T-helper 2 cell (primary cell): ENCODE measurements around the gene ADRM1.

Experiments used
- DNase-seq, 5 experiments: peaks; one replicate each; pipeline versions ENCODE4 v3.0.0 to v3.0.0-alpha.2; 2012 to 2022

Gene ADRM1

GRCh38 chr20:62342910-62343309 is 40.1 kb downstream of the ADRM1 start:
- DNase-seq = no peak

DNA sequence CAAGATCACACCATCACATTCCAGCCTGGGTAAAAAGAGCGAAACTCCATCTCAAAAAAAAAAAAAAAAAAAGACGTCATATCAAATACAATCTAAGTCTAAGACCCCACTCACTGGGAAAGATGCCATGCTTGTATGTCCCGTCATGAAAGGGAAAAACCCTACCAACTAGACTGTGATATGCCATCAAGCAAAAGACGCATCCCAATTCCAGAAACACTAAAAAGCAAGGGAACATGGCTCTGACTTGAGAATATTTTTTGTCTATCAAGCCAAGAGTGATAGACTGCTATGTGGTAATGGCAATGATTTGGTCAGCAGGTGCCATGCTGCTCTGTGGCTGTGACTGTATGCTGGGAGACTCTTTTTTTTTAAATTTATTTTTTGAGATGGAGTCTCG is 41.3 kb downstream of the ADRM1 start:
- no peak for DNase-seq

- no peak for DNase-seq
Observed at GRCh38 chr20:62344782-62345181, 42.0 kb downstream of the ADRM1 start.

- DNase-seq = no peak
Observed at GRCh38 chr20:62345681-62346370, 43.0 kb downstream of the ADRM1 start.

- DNase-seq = no peak
Observed at GRCh38 chr20:62346398-62347150, 43.8 kb downstream of the ADRM1 start.

- no peak for DNase-seq
Observed at GRCh38 chr20:62347151-62347404, 44.3 kb downstream of the ADRM1 start.

GRCh38 chr20:62347445-62347844 is 44.6 kb downstream of the ADRM1 start:
- DNase-seq = no peak

- no peak for DNase-seq
Observed at GRCh38 chr20:62348604-62349003, 45.8 kb downstream of the ADRM1 start.

GRCh38 chr20:62349556-62350097 is 46.8 kb downstream of the ADRM1 start:
- DNase-seq = no peak

DNA sequence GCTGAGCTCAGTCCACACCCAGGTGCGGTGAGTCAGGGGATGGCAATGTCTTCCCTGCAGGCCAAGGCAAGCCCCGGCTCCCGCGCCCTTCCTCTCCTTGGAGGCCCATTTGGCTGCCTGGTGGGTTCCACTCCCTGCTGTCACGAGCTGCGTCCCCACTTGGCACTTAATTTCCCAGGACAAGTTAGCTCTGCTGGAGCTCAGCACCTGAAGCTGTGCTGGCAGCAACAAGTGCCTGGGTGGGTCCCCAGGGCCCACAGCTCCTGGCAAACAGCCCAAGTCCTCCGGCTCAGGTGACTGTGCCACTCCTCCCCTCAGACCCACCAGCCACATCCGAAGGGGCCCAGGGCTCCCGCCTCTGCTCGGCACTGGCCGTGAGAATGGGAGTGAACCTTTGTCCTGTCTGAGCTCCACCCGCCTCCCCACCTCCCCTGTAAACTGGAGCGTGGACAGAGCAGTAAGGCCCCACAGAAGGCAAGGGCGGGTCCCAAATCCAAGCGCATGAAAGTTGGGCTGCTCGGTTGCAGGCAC is 47.4 kb downstream of the ADRM1 start:
- no peak for DNase-seq

- DNase-seq = no peak
Observed at GRCh38 chr20:62350629-62351422, 48.0 kb downstream of the ADRM1 start.

DNA sequence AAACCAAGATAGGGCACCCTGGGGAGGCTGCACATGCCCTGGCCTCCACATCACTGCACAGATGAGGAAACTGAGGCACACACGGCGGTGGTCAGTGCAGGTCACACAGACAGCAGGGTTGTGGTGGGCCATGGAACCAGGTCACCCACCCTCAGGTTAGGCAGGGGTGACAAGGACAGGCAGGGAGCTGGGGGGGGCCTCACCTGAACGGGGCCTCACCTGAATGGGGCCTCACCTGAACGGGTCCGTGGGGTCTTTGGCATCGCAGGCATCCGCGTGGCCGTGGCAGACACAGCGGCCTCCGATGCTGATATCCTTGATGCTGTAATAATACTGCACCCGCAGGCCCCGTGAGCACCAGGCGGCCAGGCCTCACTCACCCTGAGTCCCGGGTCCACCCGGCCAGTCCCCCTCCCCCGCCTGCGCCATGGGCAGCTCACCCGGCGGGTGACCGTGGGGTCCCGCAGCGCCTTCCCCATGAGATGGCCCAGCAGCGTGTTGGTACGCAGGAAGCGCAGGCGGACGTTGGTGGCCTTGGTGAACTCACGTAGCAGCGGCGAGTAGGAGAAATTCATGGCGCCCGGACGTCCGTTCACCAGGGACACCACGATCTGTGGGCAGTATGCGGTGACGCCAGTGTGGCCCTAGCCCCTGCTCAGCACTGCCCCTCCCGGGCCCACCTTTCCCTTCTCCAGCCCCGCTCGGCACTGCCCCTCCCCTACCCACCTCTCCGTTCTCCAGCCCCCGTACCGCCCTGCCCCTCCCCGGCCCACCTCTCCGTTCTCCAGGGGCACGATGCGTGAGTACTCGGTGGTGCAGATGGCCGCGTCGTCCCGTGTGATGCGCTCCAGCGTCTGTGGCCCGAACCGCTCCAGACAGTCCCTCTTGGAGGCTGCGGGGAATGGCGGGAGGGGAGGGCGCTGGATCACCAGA is 48.9 kb downstream of the ADRM1 start:
- DNase-seq = no peak

DNA sequence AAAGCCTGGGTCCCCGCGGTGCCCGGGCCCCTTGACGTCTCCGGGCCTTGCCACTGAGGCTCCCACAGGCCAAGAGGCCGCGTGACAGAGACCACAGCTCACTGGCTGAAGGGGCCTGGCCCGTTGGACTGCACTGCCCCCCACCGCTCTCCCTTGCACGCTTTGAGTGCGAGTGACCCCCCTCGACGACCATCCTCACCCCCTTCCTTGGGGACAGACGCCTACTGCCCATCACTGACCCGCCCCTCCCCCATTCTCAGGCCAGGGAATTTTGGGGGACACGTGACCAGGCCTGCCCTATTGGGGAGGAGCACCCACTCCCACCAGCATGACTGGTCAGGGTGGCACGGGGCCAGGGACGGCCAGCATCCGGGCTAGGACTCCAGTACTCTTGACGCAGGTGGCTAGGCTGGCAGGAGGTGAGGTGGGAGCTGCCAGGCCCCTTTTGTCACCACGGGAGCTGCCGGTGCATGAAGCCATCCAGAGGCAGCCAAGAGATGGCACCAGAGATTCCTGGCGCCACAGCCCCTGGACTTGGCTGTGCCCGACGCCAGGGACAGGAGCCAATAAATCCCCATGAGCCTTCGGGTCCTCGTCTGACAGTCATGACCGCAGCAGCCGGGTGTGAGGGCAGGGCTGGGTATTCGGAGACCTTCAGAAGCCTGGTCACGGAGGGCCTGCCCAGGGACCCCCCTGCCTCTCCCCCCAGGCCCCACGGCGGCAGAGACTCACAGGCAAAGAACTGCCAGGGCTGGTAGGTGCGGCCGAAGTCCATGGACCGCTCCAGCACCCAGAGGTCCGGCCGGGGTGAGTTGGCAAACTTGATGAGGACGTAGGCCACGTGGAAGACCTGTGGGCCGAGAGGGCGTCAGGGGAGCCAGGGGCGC is 49.8 kb downstream of the ADRM1 start:
- DNase-seq = no peak

DNA sequence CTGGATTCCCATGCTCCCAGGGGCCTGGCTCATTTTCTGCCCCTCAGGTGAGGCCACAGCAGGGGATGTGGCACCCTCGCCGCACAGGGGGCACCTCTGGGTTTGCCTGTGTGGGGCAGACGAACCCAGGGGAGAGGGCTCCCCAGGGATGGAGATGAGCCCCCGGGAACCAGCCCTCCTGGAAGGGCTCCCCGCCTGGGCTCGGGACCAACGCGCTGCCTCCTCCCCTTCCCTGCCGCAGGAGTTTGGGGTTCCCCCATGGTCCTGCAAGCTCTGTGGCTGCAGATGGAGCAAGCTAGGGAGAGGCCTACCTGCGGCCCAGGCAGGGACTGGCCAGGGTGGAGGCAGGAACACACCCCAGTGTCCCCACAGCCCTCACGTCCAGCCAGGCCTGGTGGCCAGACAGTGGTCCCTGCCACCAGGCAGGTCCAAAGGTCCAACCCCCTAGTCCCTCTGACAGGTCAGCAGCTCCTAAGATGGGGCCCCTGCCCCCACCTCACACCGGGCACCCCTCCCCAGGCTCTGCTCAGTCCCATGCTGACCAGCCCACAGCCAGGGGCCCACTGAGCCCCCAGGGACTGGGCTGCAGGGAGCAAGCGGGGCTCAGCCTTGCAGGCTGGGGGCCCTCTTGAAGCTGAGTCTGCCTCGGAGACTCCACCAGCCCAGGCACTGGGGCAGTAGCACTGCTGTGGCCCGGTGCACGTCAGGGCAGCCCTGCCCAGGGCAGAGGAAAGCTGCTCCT is 50.7 kb downstream of the ADRM1 start:
- DNase-seq = no peak

DNA sequence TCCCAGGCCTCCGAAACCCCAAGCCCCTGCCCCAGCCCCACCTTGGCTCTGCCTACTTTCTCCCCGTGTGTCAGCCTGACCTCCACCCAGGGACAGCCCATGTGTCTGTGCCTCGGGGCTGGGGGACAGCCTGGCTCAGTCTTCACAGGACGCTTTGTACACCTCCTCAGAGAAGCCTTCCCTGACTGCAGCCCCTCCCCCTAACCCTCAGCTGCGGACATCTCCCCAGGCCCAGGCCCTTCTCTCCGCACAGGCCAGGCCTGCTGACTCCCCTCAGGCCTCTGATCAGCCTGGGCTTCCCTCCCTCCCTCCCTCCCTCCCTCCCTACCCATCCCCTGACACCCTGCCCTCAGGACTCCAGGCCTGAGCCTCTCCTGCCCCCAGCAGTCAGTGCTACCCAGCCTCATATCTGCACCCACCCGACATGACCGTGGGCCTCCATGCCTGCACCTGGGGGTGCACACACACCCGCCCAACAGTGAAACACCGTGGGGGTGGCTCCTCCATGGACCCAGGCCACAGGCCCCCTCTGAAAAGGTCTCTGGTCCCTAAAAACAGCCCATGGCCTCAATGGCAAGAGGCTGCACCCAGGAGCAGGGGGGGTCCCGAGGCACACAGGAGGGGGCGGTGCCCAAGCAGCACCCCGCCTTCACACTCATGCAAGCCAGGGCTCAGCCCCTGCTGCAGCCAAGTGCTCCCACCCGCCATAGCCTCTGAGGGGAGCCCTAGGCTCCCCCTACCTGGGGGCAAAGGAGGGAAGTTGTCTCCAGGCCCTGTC is 51.4 kb downstream of the ADRM1 start:
- DNase-seq = no peak

GRCh38 chr20:62354811-62355341 is 52.1 kb downstream of the ADRM1 start:
- no peak for DNase-seq

- DNase-seq = no peak
Observed at GRCh38 chr20:62355516-62355877, 52.7 kb downstream of the ADRM1 start.

- no peak for DNase-seq
Observed at GRCh38 chr20:62355878-62356588, 53.2 kb downstream of the ADRM1 start.
